ENCODE data around the gene JADE3.

Gene JADE3

GRCh38 chrX:47047989-47048388 lies 135.8 kb downstream of the JADE3 start:
- DNase-seq, result no peak

GRCh38 chrX:47059142-47059874 lies 147.1 kb downstream of the JADE3 start:
- DNase-seq, result no peak

GRCh38 chrX:47060708-47061107 lies 148.5 kb downstream of the JADE3 start:
- DNase-seq, result no peak

- no peak for DNase-seq
Observed at GRCh38 chrX:47061238-47061919, 149.2 kb downstream of the JADE3 start.

DNA sequence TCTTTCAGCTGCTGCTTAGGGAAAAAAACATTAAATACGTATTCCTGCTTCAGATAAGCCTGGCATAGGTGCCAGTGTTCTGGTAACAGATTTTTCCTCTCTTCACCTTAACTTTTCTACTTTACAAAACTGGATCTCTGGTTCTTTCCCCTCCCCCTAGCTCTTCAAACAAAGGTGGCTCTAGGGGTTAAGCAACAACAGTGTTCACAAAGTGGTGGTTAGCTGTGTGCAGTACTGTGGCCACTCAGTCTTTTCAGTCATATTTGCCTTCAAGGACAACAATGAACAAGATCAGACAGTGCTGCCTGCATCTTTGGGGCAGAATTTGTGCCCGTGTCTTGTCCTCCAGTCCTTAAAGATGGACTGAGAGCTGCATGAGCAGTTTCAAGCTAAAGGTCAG lies 151.0 kb downstream of the JADE3 start:
- DNase-seq, result no peak

DNA sequence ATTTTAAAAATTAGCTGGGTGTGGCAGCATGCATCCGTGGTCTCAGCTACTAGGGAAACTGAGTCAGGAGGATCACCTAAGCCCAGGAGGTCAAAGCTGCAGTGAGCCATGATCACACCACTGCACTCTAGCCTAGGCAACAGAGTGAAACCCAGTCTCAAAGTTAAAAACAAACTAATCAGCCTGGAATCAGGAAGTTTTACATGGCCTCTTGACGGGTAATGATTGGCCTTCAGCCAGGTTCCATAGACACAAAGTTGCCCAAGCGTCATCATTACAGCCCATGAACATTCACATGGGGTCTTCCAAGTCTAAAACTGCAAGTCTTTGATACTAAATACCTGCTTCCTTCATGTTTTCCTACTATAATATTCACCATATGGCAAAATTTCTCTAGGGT lies 156.0 kb downstream of the JADE3 start:
- no peak for DNase-seq

DNA sequence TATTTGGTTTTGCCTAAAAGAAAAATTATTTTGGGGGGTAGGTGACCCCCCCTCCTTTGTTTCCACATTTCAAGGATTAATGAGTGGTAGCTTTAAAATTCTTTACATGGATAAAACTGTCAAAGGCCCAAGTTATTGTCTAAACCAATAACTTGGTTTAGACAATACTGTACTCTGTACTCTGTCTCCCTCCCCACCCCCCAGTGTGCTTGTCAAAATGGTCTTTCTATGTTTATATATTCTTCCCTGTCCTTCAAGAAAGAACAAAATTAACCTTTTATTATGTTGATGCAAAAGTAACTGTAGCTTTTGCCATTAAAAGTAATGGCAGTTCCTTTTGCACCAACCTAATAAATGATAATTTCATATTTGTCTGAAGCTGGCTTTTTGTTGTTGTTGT lies 156.5 kb downstream of the JADE3 start:
- no peak for DNase-seq

DNA sequence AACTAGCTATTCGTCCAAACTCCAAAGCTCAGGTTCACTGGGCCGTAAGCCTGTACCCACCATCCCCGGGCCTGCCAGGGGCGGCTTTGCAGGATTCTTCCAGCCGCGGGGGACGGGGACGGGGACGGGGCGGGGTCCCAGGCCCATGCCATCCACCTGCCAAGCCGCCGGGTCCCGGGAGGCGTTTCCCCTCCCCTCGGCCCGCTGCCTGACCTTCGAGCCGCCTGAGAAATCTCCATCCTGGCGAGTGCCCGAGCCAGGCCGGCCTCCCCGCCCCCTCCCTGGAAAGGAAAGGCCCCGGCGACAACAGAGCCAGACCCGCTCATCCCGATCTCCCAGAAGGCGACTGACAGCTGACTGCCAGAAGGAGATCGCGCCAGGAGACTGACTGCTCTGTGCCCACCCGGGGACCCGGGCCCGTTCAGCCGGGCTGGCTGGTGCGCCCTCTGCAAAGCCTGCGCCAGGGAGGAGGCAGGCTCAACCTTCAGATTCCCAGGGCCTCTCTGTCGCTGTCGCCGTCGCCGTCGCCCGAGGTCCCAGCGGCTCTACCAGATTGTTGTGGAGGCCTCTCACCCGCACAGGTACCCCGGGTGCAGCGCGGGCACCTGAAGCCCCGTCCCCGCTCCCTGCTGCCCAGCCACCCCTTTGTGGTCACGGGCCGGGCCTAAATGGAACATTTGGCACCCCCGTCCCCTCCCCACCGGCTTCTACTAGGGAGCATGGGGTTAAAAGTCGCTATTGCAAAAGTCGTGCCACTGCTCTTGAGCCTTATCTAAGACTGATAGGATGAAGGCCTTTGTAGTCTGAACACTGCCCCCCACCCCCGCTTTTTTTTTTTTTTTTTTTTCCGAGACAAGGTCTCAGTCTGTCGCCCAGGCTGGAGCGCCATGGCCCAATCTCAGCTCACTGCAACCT lies 166.2 kb downstream of the JADE3 start, which contains the start of gene RGN:
Gene RGN (plus strand): TSS at position 315 of the 915 bp plus-strand sequence. CDS start 2,702 bp downstream, outside the sequence.
- no peak for DNase-seq

DNA sequence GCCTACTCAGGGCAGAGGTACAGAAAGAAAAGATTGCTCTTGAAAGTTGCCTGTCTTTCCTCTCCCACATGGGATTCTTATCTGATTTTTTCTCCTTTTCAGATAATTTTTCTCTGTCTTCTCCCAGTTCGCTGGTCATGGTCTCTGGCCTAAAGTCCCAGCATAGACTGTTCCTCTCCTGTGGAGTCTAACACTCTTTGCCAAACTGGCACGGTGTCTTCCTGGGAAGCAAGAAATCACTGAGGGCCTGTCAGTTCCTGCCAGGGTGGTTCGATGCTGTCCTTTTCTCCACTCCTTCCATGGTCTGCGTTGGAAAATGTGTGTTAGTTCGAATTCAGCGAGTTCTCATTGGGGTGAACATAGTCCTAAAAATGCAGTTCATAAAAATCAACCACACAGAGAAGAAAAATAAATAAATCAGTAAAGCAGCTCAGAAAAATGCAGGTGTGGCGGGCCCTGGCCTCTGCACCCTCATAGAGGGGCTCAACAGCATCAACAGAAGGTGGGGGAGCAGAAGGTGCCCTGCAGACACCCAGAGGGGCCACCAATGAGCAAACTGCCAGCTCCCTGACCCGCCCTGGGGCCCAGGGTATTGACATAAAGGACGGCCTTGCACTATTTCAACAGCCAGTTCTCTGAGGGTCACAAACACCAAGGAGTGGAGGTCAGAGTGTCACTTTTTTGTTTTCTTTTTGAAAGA lies 168.1 kb downstream of the JADE3 start:
- no peak for DNase-seq

- DNase-seq, result no peak
Observed at GRCh38 chrX:47080915-47081236, 168.7 kb downstream of the JADE3 start.

DNA sequence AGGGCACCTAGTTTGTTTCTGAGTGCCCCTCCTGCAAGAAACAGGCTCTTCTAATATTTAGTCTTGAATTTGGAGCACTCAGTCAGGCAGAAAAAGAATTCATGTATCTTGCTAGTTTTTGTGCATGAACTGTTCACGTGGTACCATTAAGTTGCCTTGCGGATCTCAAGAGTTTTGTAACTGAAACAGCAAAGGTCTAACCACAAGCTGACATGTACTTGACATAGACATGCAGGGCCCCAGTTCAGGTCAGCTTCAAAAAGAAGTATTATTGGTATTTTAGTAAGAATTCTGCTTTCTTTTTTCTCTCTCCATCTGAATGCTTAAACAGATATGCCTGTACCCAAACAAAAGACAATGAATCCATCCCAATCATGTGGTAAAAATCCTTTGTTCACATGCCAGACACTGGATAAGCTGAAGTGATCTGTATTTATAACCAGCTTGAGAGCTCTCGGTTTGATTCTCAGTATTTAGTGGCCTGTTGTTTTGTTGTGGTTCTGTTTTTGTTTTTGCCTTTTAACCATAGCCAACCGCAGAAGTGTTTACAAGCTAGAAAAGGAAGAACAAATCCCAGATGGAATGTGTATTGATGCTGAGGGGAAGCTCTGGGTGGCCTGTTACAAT lies 179.0 kb downstream of the JADE3 start:
- no peak for DNase-seq

DNA sequence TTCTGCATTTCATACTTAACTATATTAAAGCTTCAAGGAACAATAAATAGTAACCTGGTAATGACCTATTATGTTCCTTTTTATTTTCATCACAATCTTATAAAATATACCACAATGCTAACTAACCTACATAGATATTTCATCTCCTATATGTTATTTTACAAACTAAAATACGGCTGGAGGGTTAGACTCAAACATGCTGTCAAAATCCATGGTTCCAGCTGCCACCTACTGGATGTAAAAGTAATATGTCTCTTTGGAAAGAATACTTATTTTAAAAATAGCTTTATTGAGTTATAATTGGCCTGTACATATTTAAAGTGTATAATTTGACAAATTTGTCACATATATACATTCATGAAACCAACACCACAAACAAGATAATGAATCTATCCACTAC lies 181.0 kb downstream of the JADE3 start:
- DNase-seq, result no peak

GRCh38 chrX:47093860-47094259 lies 181.6 kb downstream of the JADE3 start:
- no peak for DNase-seq

- no peak for DNase-seq
Observed at GRCh38 chrX:47097018-47097417, 184.8 kb downstream of the JADE3 start.

DNA sequence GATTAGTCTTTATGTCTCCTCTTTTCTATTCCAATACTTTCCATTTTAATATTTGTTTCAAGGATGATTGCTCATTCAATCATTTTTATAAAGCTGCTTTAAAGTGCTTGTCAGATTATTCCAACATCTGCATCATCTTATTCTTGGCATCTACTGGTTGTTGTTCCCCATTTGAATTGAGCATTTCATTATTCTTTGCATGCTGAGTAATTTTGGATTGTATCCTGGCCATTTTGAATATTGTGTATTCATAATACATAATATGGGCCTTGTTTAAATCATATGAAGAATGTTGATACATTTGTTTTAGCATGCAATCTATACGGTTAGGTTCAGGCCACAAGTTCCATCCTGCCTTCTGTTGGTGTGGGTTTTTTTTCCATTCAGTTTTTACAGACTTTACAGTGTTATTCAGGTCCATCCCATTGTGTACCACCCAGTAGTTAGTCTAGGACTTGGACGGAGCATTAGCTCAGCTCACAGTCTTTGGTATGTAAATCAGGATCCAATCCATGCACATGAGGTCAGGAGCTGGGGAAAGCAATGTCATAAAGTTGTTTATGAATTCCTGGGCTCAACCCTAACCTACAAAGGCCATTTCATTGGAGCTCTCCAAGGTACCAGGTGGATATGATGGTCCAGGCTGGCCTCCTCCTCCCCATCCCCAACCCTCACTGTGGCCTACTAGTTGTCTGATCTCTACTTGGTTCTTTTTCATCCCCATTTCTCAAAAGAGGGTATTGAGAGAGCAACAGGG lies 186.3 kb downstream of the JADE3 start:
- no peak for DNase-seq

DNA sequence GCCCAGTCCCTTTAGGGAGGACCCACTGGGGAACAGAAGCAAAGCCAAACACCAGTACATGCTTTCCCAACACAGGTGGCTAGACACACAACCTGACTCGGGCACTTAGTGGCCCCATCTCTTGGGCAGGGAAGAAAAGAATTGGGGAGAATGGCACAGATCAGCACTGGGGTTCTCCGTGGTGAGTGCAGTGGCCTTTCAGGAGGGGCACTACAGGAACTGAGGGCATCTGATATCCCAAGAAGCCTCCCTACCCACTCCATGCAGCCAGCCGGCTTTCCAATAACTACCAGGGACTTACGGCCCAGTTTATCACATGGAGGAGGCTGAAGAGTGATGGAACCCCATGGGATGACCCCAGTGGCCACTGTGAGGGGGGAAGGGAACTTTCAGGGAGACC lies 189.0 kb downstream of the JADE3 start:
- DNase-seq, result no peak
